Stimulated activated CD8-positive, alpha-beta memory T cell treated with anti-CD3 and anti-CD28 coated beads, Interleukin-15, amount 100 ng/mL, for 24 hours (primary cell): ENCODE measurements around the gene SHANK3.
"Not testable (repeated sequence)": the region's sequence is repeated elsewhere in the genome, so short reads cannot be mapped to it uniquely, and the experiment has no call there.

Experiments
- DNase-seq: peaks from one replicate; pipeline ENCODE4 v3.0.0-alpha.2; 2020; ENCODE audit warnings: low read depth

The SHANK3 gene

DNA sequence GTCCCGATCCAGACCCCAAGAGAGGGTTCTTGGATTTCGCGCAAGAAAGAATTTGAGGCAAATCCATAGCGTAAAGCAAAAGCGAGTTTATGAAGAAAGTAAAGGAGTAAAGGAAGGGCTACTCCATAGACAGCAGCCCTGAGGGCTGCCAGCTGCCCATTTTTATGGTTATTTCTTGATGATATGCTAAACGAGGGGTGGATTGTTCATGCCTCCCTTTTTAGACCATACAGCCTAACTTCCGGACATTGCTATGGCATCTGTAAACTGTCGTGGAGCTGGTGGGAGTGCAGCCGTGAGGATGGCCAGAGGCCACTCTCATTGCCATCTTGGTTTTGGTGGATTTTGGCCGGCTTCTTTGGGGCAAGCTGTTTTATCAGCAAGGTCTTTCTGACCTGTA lies 19.4 kb upstream of the SHANK3 start:
- DNase-seq = no peak

DNA sequence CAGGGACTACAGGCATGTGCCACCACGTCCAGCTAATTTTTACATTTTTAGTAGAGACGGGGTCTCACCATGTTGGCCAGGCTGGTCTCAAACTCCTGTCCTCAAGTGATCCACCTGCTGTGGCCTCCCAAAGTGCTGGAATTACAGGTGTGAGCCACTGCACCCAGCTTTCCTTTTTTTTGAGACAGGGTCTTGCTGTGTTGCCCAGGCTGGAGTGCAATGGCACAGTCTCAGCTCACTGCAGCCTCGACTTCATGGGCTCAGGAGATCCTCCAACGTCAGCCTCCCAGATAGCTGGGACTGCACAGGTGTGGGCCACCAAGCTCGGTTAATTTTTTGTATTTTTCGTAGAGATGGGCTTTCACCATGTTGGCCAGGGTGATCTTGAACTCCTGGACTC lies 18.0 kb upstream of the SHANK3 start:
- not testable (repeated sequence) for DNase-seq

DNA sequence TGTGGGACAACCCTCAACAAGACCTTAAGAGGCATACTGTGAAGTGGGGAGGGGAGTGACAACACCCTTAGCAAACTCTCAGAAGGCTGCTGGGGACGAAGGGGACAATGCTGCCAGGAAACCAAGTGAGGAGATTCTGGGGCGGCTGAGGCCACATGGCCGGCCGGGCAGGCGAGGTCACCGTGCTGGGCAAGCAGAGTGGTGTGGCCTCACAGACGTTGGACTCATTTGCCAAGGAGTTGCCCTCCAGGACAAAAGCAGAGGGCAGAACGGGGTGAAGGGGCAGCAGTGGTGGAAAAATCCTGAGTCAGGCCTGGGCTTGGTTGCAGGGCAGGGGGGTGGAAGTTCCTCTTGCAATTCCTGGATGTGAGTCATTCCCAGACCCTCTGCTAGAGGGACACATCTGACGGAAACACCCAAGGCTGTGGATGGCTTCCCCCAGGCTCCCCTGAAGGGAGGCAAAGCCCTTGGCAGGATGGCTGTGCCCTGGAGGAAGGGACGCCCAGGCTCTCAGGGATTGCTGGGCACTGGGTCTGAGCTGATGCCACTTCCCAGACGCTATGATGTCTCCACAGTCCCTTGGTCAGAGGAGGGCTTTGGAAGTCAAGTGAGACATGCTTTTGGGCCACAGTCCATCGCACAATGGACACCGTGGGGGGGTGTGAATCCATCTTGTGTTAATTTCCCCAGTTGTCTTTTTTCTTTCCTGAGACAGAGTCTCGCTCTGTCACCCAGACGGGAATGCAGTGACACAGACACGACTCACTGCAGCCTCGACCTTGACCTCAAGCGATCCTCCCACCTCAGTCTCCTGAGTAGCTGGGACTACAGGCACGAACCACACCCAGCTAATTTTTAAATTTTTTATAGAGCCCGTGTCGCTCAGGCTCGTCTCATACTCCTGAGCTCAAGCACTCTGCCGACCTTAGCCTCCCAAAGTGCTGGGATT lies 16.2 kb upstream of the SHANK3 start:
- no peak for DNase-seq

DNA sequence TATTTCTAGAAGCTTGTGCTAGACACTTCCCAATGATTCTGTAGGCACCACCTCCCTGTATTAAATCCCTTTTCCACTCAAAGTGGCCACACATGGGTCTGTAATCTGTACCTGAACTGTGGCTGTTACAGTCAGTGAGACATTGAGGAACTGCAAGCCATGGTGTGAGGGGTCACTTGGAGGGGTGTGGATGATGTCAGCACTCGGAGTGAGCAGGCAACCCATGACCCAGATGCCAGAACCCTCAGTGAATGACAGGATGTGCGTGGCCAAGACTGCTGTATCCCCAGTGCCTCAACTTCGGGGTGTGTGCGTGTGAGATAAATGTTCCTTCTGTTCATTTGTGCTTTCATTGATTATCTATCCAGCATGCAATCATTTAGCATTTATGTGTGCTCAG lies 14.7 kb upstream of the SHANK3 start:
- no peak for DNase-seq

DNA sequence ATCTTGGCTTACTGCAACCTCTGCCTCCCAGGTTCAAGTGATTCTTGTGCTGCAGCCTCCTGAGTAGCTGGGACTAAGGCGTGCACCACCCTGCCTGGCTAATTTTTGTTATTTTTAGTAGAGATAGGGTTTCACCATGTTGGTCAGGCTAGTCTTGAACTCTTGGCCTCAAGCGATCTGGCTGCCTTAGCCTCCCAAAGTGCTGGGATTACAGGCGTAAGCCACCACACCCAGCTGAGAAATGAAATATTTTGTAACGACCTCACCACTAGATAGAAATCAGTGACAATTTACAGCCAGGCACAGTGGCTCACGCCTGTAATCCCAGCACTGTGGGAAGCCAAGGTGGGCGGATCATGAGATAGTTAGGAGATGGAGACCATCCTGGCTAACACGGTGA lies 12.9 kb upstream of the SHANK3 start:
- DNase-seq = not testable (repeated sequence)

DNA sequence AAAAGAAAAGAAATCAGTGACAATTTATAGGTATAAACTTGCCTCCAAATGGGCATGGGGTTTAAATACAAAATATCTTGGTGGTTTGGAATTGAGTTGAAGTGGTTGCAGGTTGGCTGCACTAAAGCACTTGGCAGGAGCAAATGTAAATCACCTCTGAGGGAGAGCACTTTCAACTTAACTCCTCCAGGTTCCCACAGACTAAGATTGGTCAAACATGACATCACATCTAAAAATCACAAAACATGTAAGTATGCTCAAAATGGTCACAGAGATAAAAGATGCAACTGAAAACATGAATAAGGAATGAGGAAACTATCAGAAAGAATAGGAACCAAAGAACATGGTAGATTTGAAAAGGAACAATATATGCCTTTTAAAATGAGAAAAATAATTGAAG lies 12.3 kb upstream of the SHANK3 start:
- DNase-seq = no peak

DNA sequence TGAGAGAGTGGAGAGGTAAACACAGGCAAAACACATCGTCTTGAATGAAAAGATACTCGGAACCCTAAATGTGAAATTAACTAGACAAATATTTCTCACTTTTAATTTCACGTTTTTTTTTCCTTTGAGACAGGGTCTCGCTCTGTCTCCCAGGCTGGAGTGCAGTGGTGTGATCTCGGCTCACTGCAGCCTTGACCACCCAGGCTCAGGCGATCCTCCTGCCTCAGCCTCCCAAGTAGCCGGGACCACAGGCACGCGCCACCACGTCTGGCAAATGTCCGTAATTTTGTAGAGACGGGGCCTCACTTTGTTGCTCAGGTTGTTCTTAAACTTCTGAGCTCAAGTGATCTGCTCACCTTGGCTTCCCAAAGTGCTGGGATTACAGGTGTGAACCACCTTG lies 7.4 kb upstream of the SHANK3 start:
- DNase-seq = no peak

DNA sequence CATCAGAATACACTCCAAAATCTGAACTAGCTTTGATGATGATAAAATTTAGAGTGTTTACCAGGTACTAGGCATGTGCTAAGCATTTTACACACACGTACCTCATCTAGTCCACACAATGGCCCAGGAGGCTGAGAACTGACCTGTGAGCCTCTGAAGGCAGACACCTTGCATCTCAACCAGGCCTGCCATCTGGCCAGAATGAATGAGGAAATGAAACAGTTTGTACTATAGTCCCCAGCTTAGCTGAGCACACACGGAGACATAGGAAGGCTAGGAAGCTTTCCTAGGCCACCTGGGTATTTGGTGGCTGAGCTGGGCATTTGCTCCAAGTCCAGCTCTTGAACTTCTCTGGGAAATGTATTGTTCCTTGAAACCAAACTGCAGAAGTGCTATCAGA lies 6.9 kb upstream of the SHANK3 start:
- no peak for DNase-seq

DNA sequence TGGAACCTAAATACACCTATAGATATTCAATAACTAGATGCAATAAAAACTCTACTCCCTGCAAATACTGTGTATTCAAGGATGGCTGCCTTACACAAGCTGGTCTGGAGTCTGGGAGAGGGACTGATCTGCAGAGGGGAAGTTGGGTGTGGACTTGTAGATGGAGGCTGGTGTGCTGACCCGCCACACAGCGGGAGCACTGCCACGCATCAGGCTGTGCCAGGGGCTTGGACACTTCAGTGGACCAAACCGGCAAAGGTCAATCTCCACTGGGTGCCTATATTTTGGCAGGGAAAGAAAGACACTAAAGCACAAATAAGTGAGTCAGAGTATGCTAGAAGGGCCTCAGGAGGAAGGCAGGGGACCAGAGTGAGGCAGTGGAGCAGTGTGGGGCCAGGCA lies 2.1 kb upstream of the SHANK3 start:
- no peak for DNase-seq

DNA sequence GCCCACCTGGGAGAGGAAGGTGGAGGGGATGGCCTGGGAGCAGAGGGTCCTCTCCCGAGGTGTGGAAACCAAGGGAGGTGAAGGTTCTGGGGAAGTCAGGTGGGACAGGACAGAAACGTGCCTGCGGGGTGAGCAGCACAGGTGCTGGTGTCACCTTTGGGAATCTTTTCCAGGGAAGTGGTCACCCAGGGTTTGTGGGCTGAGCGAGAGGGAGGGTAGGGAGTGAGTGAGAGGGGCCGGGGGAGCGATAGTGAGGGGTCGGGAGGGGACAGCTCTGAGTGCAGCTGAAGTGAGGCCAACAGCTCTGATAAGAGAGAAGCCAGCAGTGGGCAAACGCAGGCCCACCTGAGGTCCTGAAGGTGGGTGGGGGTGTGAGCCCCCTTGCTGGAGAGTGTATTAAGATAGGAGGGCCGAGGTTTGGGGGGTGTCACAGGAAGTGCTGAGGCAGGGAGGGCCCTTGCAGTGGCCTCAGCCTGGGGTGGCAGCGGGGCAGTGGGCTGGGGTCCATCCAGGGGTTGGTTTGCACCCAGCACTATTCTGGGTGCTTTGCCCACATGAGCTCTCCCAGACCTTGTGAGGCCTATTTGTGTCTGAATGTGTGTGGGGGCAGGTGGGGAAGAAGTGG lies 1.6 kb upstream of the SHANK3 start:
- no peak for DNase-seq

DNA sequence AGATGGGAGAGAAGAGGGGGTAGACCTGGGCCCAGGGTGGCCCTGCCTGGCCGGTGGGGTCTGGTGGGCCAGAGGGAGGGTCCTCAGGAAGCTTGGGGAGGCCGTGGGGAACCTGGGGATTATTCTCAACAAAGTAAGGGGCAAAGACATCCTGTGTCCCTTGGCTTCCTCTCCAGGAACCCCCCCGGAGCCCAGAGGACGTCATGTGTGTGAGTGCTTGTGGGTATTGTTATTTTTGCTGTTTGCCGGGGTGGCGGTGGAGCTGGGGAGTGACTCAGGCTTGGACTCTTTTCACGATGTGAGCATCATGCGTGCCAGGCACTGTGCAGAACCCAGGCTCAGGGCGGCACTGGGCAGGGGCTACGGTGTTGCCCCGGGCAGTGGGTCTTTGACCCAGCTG lies 982 bp upstream of the SHANK3 start:
- DNase-seq = no peak

DNA sequence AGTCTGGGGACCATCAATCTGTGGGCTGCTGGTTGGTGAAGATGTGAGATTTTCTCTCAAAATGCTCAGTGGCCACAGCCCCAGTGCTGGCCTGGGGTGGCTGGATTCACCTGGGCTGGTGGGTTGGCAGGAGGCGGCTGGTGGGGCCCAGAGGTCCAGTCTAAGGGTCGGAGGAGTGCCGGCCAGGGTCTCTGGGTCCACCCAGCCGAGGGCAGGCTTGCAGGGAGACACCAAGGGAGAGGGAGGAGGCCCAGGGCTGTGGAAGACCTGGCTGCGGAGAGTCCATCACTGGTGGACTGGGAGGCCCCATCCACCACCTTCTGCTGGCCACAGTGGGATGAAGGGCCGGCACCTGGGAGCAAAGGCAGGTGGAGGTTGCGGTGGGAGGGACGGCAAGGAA lies 582 bp upstream of the SHANK3 start:
- DNase-seq = no peak

DNA sequence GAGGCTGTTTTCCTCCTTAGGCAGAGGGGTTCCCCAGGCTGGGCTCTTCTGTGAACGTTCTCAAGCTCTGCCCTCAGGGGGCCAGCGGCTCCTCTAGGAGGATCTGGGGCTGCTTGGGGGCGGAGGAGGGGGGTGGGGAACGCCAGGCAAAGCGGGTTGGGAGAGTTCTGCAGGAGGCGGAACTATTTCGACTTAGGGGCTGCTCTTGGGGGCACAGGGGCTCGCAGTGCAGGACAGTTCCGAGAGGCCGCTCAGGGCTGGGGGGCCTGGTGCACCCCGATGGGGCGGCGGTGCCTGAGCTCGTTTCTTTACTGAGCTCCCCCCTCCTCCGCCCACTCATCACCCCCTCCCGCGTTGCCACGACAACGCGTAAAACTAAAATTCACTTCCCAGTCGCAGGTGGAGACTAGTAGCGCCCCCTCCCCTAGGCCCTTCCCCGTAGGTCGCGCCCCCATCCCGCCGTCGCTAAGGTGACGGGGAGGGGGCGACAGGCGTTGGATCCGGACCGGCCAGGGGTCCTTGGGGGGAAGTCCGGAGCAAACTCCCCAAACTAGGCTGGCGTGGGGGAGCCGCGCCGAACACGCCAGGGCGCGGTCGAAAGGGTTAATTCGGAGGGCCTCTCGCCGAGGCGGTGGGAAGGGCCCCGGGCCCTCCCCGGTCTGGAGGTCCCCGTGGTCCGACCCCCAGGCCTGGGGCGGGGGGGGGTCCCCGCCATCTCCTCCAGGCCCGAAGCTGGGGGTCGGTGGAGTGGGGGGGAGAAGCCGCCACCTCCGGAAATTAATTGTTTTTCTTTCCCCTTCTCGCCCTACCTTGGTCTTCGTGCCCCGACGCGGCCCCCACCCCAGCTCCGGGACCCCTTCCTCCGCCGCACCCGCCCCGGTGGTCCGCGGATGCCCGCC lies 857 bp downstream of the SHANK3 start:
- DNase-seq = no peak

DNA sequence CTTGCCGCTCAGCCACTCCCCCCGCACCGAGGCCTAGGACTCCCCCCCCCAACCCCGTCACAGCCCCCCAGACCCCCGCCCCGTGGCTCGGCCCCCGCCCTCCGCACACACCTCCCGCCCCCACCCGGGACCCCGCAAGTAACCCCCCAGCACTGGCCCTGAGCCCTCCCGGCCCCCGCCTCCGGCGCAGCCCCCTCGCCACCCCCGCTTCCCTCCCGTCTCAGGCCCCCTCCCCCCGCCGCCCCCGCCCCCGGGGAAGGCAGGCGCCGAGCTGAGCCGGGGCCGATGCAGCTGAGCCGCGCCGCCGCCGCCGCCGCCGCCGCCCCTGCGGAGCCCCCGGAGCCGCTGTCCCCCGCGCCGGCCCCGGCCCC lies 1.5 kb downstream of the SHANK3 start:
- DNase-seq = no peak

DNA sequence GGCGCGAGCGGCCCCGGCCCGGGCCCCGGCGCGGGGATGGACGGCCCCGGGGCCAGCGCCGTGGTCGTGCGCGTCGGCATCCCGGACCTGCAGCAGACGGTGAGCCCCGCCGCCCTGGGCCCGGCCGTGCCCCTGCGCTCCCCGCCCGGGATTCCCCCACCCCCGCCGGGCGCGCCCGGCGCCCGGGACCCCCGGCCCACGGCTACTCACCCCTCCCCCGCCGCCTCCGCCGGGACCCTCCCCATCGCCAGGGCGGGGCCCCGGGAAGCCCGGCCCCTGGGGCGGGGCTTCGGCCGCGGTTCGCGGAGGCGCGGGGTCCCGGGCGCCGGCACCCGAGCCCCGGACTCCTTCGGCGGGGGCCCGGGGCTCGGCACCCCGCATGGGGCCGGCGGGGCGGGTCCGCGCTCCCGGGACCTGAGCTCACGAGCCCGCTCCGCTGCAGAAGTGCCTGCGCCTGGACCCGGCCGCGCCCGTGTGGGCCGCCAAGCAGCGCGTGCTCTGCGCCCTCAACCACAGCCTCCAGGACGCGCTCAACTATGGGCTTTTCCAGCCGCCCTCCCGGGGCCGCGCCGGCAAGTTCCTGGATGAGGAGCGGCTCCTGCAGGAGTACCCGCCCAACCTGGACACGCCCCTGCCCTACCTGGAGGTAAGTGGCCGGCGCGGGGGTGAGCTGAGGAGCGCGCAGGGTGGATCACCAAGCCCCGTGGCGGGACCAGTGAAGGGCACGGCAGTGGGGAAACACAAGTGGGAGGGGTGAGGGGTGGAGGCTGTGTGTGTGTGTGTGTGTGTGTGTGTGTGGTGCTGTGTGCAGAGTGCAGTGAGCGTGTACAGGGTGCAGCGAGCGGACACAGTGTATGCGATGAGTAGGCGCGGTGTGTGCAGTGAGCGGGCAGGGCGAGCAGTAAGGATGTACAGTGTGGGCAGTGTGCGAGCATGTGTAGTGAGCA lies 2.3 kb downstream of the SHANK3 start:
- no peak for DNase-seq

DNA sequence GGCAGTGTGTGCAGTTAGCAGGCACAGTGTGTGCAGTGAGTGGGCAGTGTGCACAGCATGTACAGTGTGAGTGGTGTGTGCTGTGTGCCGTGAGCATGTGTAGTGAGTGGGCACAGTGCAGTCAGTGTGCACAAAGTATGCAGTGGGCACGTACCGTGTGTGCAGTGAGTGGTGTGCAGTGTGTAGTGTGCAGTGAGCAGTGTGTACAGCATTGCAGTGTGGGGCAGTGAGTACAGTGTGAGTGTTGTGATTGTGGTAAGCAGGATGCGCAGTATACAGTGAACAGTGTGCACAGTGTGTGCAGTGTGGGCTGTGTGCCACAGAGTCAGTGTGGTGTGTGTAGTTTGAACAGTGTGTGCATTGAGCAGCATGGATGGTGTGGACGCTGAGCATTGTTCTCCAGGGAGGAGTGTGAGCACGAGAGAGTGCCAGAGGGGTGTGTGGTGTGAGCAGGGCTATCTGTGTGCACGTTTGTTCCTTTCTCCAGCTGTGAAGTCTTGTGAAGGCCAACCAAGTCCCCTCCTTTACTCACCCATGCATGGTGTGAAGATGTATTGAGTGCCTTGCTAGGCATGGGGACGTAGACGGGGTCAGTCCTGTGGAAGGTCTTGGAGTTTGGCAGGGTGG lies 3.0 kb downstream of the SHANK3 start:
- DNase-seq = no peak

DNA sequence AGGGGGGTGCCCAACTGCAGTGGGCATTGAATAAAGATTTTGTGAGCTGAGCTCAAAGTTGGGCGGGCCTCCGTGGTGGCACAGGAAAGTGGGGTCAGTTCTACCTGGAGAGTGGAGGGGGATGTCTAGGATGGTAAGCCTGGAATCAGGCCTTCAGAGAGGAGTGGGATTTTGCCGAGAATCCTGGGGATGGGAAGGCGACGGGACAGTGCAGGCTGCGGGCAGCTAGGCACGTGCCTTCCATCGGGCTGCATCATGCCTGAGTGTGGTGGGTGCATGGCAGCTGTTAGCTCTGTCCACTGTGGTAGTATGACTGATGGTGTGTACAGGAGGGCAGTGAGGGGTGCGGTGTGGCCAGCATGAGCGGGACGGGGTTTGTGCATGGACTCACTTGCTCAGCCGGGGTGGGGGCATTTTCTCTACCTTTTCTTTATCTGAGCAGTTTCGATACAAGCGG lies 3.6 kb downstream of the SHANK3 start:
- DNase-seq = no peak

DNA sequence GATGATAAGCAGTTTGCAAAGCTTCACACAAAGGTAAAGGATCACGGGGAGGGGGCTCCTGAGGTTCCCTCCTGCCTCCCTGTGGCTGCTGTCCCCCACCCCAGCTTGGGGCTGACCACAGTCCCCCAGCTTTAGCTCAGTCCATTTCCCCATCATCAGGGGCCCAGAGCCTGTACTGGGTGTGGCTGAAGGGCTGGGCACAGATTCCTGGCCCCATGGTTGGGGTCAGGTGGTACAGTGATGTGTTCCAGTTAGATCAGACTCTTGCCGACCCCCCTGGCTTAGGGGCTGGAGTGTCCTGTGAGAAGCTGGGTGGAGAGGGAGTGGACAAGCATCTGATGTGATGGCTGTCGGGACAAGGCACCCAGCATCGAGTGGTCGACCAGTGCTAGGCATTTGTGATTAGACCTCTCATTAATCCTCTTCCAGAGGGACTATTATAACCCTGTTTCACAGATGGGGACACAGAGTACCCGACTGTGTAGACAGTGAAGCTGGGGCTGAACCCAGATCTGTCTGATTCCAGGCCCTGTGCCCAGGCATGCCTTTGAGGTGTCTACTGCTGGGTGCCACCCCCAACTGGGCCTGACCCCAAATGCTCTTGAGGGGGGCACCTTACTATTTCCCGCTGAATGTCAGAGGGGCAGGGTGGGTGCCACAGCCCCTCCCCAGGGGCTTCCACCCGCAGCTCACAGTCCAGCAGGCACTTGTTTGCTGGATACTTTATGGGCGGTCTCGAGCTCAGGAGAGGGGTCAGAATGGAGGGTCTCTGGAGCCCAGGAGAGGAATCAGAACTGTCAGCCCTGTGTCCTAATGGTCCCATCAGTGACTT lies 4.3 kb downstream of the SHANK3 start:
- no peak for DNase-seq

DNA sequence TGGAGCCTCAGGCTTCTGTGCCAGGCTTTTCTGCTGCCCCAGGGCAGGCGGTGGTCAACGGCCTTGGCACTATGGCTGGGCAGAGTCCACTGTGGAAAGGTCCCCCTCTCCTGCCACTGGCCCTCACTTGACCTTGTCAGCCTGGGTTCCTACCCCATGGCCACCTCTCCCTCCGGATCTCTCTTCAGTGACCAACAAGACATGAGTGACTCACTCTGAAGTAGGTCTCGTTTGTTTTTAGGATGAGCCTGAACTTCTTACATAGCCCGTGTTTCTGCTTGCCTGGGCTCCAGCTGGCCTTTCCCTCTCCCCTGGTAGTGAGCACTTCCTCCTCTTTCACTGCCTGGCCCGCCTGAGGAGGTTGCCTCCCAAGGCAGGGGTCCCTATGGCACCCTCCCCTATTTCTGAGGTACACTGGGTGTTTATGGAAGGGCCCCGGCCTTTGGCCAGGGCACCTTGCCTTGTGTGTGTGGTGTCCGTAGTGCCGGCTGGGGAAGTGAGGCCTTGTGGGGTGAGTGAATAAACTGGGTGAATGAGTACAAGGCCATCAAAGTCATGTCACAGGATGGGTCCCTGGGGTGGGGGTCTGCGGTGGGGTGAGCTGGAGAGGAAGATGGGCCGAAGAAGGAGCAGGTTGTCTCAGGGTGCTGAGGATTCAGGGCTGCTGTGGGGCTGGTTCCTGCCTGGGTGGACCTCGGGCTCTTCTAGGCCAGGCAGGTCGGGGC lies 5.0 kb downstream of the SHANK3 start:
- DNase-seq = no peak
